ENCODE measurements around the gene DOCK10.

Gene DOCK10

GRCh38 chr2:225002656-225003045 lies 39.6 kb downstream of the DOCK10 start:
- in situ Hi-C loops (cut with HindIII; ENCODE audit: low pct_unique_long_range_greater_than_20kb, low sequenced_read_pairs) = no loop called here
- DNase-seq (ENCODE audit: low read depth in 1 of 2, low spot score in 1 of 2) = peak in 1 of 2 experiments; percentile 73
- no peak for TF ChIP-seq JUND (IDR thresholded peaks at IDR 0.05; ENCODE audit: low read depth)

- in situ Hi-C loops (cut with HindIII; ENCODE audit: low pct_unique_long_range_greater_than_20kb, low sequenced_read_pairs) = no loop called here
These were observed 40.1 kb downstream of the DOCK10 start for GRCh38 chr2:225002039-225002655.

GRCh38 chr2:224999754-225000153 lies 42.5 kb downstream of the DOCK10 start:
- no peak for DNase-seq (ENCODE audit: low read depth in 1 of 2, low spot score in 1 of 2)
- TF ChIP-seq JUND (IDR thresholded peaks at IDR 0.05; ENCODE audit: low read depth) = no peak
- in situ Hi-C loops (cut with HindIII; ENCODE audit: low pct_unique_long_range_greater_than_20kb, low sequenced_read_pairs) = no loop called here

More at GRCh38 chr2:225002039-225002655, 40.1 kb downstream of the DOCK10 start:
- DNase-seq (ENCODE audit: low read depth in 1 of 2, low spot score in 1 of 2) = peak in 1 of 2 experiments; percentile 71
- no peak for TF ChIP-seq JUND (IDR thresholded peaks at IDR 0.05; ENCODE audit: low read depth)

- in situ Hi-C loops (cut with HindIII; ENCODE audit: low pct_unique_long_range_greater_than_20kb, low sequenced_read_pairs) = no loop called here
- DNase-seq (ENCODE audit: low read depth in 1 of 2, low spot score in 1 of 2) = no peak
- TF ChIP-seq JUND (IDR thresholded peaks at IDR 0.05; ENCODE audit: low read depth) = no peak
These were observed 42.9 kb downstream of the DOCK10 start for GRCh38 chr2:224999321-224999720.

GRCh38 chr2:224997802-224998201 lies 44.5 kb downstream of the DOCK10 start:
- in situ Hi-C loops (cut with HindIII; ENCODE audit: low pct_unique_long_range_greater_than_20kb, low sequenced_read_pairs) = no loop called here
- DNase-seq (ENCODE audit: low read depth in 1 of 2, low spot score in 1 of 2) = no peak
- no peak for TF ChIP-seq JUND (IDR thresholded peaks at IDR 0.05; ENCODE audit: low read depth)

GRCh38 chr2:224995419-224995818 lies 46.8 kb downstream of the DOCK10 start:
- in situ Hi-C loops (cut with HindIII; ENCODE audit: low pct_unique_long_range_greater_than_20kb, low sequenced_read_pairs) = no loop called here
- DNase-seq (ENCODE audit: low read depth in 1 of 2, low spot score in 1 of 2) = no peak
- TF ChIP-seq JUND (IDR thresholded peaks at IDR 0.05; ENCODE audit: low read depth) = no peak

- TF ChIP-seq JUND (IDR thresholded peaks at IDR 0.05; ENCODE audit: low read depth) = no peak
- DNase-seq (ENCODE audit: low read depth in 1 of 2, low spot score in 1 of 2) = no peak
- in situ Hi-C loops (cut with HindIII; ENCODE audit: low pct_unique_long_range_greater_than_20kb, low sequenced_read_pairs) = no loop called here
These were observed 47.9 kb downstream of the DOCK10 start for GRCh38 chr2:224994242-224994823.

GRCh38 chr2:224990710-224991109 lies 51.6 kb downstream of the DOCK10 start:
- in situ Hi-C loops (cut with HindIII; ENCODE audit: low pct_unique_long_range_greater_than_20kb, low sequenced_read_pairs) = no loop called here
- no peak for DNase-seq (ENCODE audit: low read depth in 1 of 2, low spot score in 1 of 2)
- TF ChIP-seq JUND (IDR thresholded peaks at IDR 0.05; ENCODE audit: low read depth) = no peak

GRCh38 chr2:224987733-224988132 lies 54.5 kb downstream of the DOCK10 start:
- no peak for TF ChIP-seq JUND (IDR thresholded peaks at IDR 0.05; ENCODE audit: low read depth)
- DNase-seq (ENCODE audit: low read depth in 1 of 2, low spot score in 1 of 2) = no peak
- in situ Hi-C loops (cut with HindIII; ENCODE audit: low pct_unique_long_range_greater_than_20kb, low sequenced_read_pairs) = no loop called here

GRCh38 chr2:224986477-224986876 lies 55.8 kb downstream of the DOCK10 start:
- no peak for DNase-seq (ENCODE audit: low read depth in 1 of 2, low spot score in 1 of 2)
- TF ChIP-seq JUND (IDR thresholded peaks at IDR 0.05; ENCODE audit: low read depth) = no peak
- in situ Hi-C loops (cut with HindIII; ENCODE audit: low pct_unique_long_range_greater_than_20kb, low sequenced_read_pairs) = no loop called here

GRCh38 chr2:224984637-224985036 lies 57.6 kb downstream of the DOCK10 start:
- DNase-seq (ENCODE audit: low read depth in 1 of 2, low spot score in 1 of 2) = no peak
- no peak for TF ChIP-seq JUND (IDR thresholded peaks at IDR 0.05; ENCODE audit: low read depth)
- in situ Hi-C loops (cut with HindIII; ENCODE audit: low pct_unique_long_range_greater_than_20kb, low sequenced_read_pairs) = no loop called here

GRCh38 chr2:224983712-224984554 lies 58.3 kb downstream of the DOCK10 start:
- in situ Hi-C loops (cut with HindIII; ENCODE audit: low pct_unique_long_range_greater_than_20kb, low sequenced_read_pairs) = no loop called here
- DNase-seq (ENCODE audit: low read depth in 1 of 2, low spot score in 1 of 2) = no peak
- no peak for TF ChIP-seq JUND (IDR thresholded peaks at IDR 0.05; ENCODE audit: low read depth)

Measured in T47D (cell line).